Mesenchymal stem cell (in vitro differentiated cells and primary cell): Measurements from ENCODE around the gene MSL3.

ENCODE experiments used
- DNase-seq: peaks from one replicate; pipeline ENCODE4 v3.0.0-alpha.2; 2013
- H2AFZ ChIP-seq: one replicate; pipeline ENCODE4 v1.6.1; 2013; ENCODE audit warnings: low read depth, mild to moderate bottlenecking, control low read depth, inconsistent platforms, low read length, moderate library complexity
- H2AK5ac ChIP-seq: 2 replicates; pipeline ENCODE4 v1.6.1; 2013; ENCODE audit warnings: low read length, moderate library complexity, mild to moderate bottlenecking, inconsistent platforms; ENCODE audit not compliant: severe bottlenecking
- H2BK120ac ChIP-seq: one replicate; pipeline ENCODE4 v1.6.1; 2013; ENCODE audit warnings: low read depth, mild to moderate bottlenecking, inconsistent platforms, low read length, moderate library complexity
- H2BK12ac ChIP-seq, 2 experiments: one replicate each; pipeline ENCODE4 v1.6.1; 2013; ENCODE audit warnings: inconsistent platforms in 2 of 2, low read length in 2 of 2, mild to moderate bottlenecking in 2 of 2, moderate library complexity in 2 of 2, control low read depth in 1 of 2
- H2BK15ac ChIP-seq: one replicate; pipeline ENCODE4 v1.6.1; 2013; ENCODE audit warnings: mild to moderate bottlenecking, low read depth, inconsistent platforms; ENCODE audit not compliant: poor library complexity, severe bottlenecking
- H2BK5ac ChIP-seq: 2 replicates; pipeline ENCODE4 v1.6.1; 2013; ENCODE audit warnings: low read depth, mild to moderate bottlenecking, low read length, control low read depth, inconsistent platforms; ENCODE audit not compliant: poor library complexity, severe bottlenecking
- H3K14ac ChIP-seq, 2 experiments: one replicate each; pipeline ENCODE4 v1.6.1; 2013; ENCODE audit warnings: inconsistent platforms in 2 of 2, low read length in 2 of 2, control low read depth in 1 of 2, mild to moderate bottlenecking in 1 of 2, moderate library complexity in 1 of 2
- H3K18ac ChIP-seq, 2 experiments: one replicate each; pipeline ENCODE4 v1.6.1; 2013; ENCODE audit warnings: inconsistent platforms in 2 of 2, low read length in 2 of 2, control low read depth in 1 of 2, low read depth in 1 of 2, mild to moderate bottlenecking in 1 of 2
- H3K23ac ChIP-seq, 2 experiments: one replicate each; pipeline ENCODE4 v1.6.1; 2013; ENCODE audit warnings: inconsistent platforms in 2 of 2, low read length in 2 of 2, mild to moderate bottlenecking in 2 of 2, moderate library complexity in 2 of 2, control low read depth in 1 of 2
- H3K27ac ChIP-seq: 2 replicates; pipeline ENCODE4 v1.5.1; 2013; ENCODE audit warnings: mild to moderate bottlenecking, moderate library complexity, low read length, control low read depth, inconsistent platforms; ENCODE audit not compliant: poor library complexity, severe bottlenecking
- H3K27me3 ChIP-seq, 2 experiments: 2 replicates each; pipeline versions ENCODE4 v1.6.1 to v1.7.0; 2013; ENCODE audit warnings: low read length in 2 of 2, mild to moderate bottlenecking in 2 of 2, moderate library complexity in 2 of 2, control low read depth in 1 of 2, inconsistent platforms in 1 of 2; ENCODE audit not compliant: control insufficient read depth in 1 of 2, insufficient read depth in 1 of 2
- H3K36me3 ChIP-seq, 2 experiments: 2 replicates each; pipeline versions ENCODE4 v1.6.1 to v1.7.0; 2013; ENCODE audit warnings: low read length in 2 of 2, control low read depth in 1 of 2, inconsistent platforms in 1 of 2, low read depth in 1 of 2, mild to moderate bottlenecking in 1 of 2; ENCODE audit not compliant: insufficient read depth in 2 of 2, control insufficient read depth in 1 of 2
- H3K4ac ChIP-seq, 2 experiments: one replicate each; pipeline ENCODE4 v1.6.1; 2013; ENCODE audit warnings: inconsistent platforms in 2 of 2, low read length in 2 of 2, mild to moderate bottlenecking in 2 of 2, moderate library complexity in 2 of 2, control low read depth in 1 of 2, low read depth in 1 of 2
- H3K4me1 ChIP-seq: 2 replicates; pipeline ENCODE4 v1.6.1; 2013; ENCODE audit warnings: low read depth, low read length, control low read depth; ENCODE audit not compliant: control insufficient read depth, insufficient read depth
- H3K4me2 ChIP-seq: 2 replicates; pipeline ENCODE4 v1.6.1; 2013; ENCODE audit warnings: low read length, mild to moderate bottlenecking, inconsistent platforms; ENCODE audit not compliant: poor library complexity, severe bottlenecking
- H3K4me3 ChIP-seq, 2 experiments: 2 replicates each; pipeline versions ENCODE4 v1.5.1 to v1.7.0; 2013; ENCODE audit warnings: low read length in 2 of 2, mild to moderate bottlenecking in 2 of 2, control low read depth in 1 of 2, low read depth in 1 of 2; ENCODE audit not compliant: insufficient read depth in 1 of 2
- H3K79me1 ChIP-seq: replicated peaks from 2 replicates; pipeline ENCODE4 v1.6.1; 2013; ENCODE audit warnings: mild to moderate bottlenecking, control low read depth, low read length, inconsistent platforms; ENCODE audit not compliant: poor library complexity, severe bottlenecking
- H3K9ac ChIP-seq: 2 replicates; pipeline ENCODE4 v1.7.0; 2013; ENCODE audit warnings: mild to moderate bottlenecking, low read length, moderate library complexity
- H3K9me3 ChIP-seq: 2 replicates; pipeline ENCODE4 v1.7.0; 2013; ENCODE audit warnings: mild to moderate bottlenecking, low read length; ENCODE audit not compliant: control insufficient read depth
- H4K8ac ChIP-seq: one replicate; pipeline ENCODE4 v1.6.1; 2013; ENCODE audit warnings: inconsistent platforms, mild to moderate bottlenecking, low read length, moderate library complexity
- H4K91ac ChIP-seq: one replicate; pipeline ENCODE4 v1.6.1; 2013; ENCODE audit warnings: mild to moderate bottlenecking, low read length, inconsistent platforms
- WGBS: methylation state at CpG from one replicate; pipeline ENCODE4 v1.1.7; 2013; ENCODE audit warnings: mixed read lengths; 5-methylcytosine and 5-hydroxymethylcytosine counted together

The MSL3 gene

GRCh38 chrX:11778230-11778629 lies 20.2 kb downstream of the MSL3 start:
- H3K9ac ChIP-seq: no peak overlapping the region
- no peak overlapping the region for H2BK15ac ChIP-seq
- H3K9me3 ChIP-seq: no peaks in the 10 kb centered on the region
- H4K91ac ChIP-seq: no peak overlapping the region
- no peak for DNase-seq
- H3K23ac ChIP-seq: no peak overlapping the region
- H3K14ac ChIP-seq: no peak overlapping the region
- no peak overlapping the region for H2BK12ac ChIP-seq
- peaks cover 4 to 24% of the 10 kb centered on the region in 2 experiments for H3K36me3 ChIP-seq
- no peak overlapping the region for H3K27ac ChIP-seq
- no peaks in the 10 kb centered on the region for H3K4me1 ChIP-seq
- 100% methylated on average over 2 of the region's 4 CpGs for WGBS
- peaks cover 0 to 4% of the 10 kb centered on the region in 2 experiments for H3K27me3 ChIP-seq
- H4K8ac ChIP-seq: no peak overlapping the region
- no peak overlapping the region for H3K4ac ChIP-seq
- H3K79me1 ChIP-seq: no peaks in the 10 kb centered on the region
- no peak overlapping the region for H3K4me3 ChIP-seq
- H2BK5ac ChIP-seq: no peak overlapping the region
- H2BK120ac ChIP-seq: no peak overlapping the region
- no peak overlapping the region for H3K18ac ChIP-seq
- no peak overlapping the region for H2AFZ ChIP-seq
- no peak overlapping the region for H3K4me2 ChIP-seq
- H2AK5ac ChIP-seq: no peak overlapping the region

- H3K23ac ChIP-seq: no peak overlapping the region
- H3K79me1 ChIP-seq: no peaks in the 10 kb centered on the region
- no peak overlapping the region for H2BK120ac ChIP-seq
- no peak overlapping the region for H2BK12ac ChIP-seq
- no peak for DNase-seq
- H3K4ac ChIP-seq: no peak overlapping the region
- H3K9me3 ChIP-seq: no peaks in the 10 kb centered on the region
- 100% methylated on average over 2 of the region's 2 CpGs for WGBS
- no peak overlapping the region for H2BK15ac ChIP-seq
- no peak overlapping the region for H3K27ac ChIP-seq
- H2AFZ ChIP-seq: no peak overlapping the region
- no peak overlapping the region for H3K18ac ChIP-seq
- no peak overlapping the region for H3K14ac ChIP-seq
- H3K27me3 ChIP-seq: peaks cover 0 to 4% of the 10 kb centered on the region in 2 experiments
- no peak overlapping the region for H2BK5ac ChIP-seq
- no peaks in the 10 kb centered on the region for H3K4me1 ChIP-seq
- no peak overlapping the region for H3K4me3 ChIP-seq
- H3K9ac ChIP-seq: no peak overlapping the region
- no peak overlapping the region for H2AK5ac ChIP-seq
- no peak overlapping the region for H3K4me2 ChIP-seq
- H3K36me3 ChIP-seq: peaks cover 0 to 2% of the 10 kb centered on the region in 2 experiments
- no peak overlapping the region for H4K8ac ChIP-seq
- no peak overlapping the region for H4K91ac ChIP-seq
Measured at GRCh38 chrX:11781133-11781532, 23.1 kb downstream of the MSL3 start.

- no peak for DNase-seq
- Histone ChIP-seq H3K23ac (no peak overlapping the region), H2BK12ac (no peak overlapping the region), H3K9ac (no peak overlapping the region), H3K9me3 (no peaks in the 10 kb centered on the region), H3K4me1 (no peaks in the 10 kb centered on the region), H2AK5ac (no peak overlapping the region), H3K27me3 (peaks cover 0 to 4% of the 10 kb centered on the region in 2 experiments), H2AFZ (no peak overlapping the region), H3K14ac (no peak overlapping the region), H3K18ac (no peak overlapping the region), H3K36me3 (no peaks in the 10 kb centered on the region), H3K4ac (no peak overlapping the region), H2BK120ac (no peak overlapping the region), H2BK15ac (no peak overlapping the region), H3K27ac (no peak overlapping the region), H4K8ac (no peak overlapping the region), H3K4me2 (no peak overlapping the region), H3K79me1 (no peaks in the 10 kb centered on the region), H3K4me3 (no peak overlapping the region), H4K91ac (no peak overlapping the region), H2BK5ac (no peak overlapping the region)
- WGBS: no CpG with 5 or more reads among the region's 3 CpGs
Measured at GRCh38 chrX:11781734-11782370, 23.8 kb downstream of the MSL3 start.

GRCh38 chrX:11784543-11784942 lies 26.5 kb downstream of the MSL3 start:
- no peaks in the 10 kb centered on the region for H3K36me3 ChIP-seq
- H3K27me3 ChIP-seq: peaks cover 0 to 4% of the 10 kb centered on the region in 2 experiments
- no peak overlapping the region for H4K8ac ChIP-seq
- no peak overlapping the region for H2BK15ac ChIP-seq
- H3K9ac ChIP-seq: no peak overlapping the region
- no peak overlapping the region for H3K14ac ChIP-seq
- H3K27ac ChIP-seq: no peak overlapping the region
- no peaks in the 10 kb centered on the region for H3K4me1 ChIP-seq
- H2AFZ ChIP-seq: no peak overlapping the region
- no peak overlapping the region for H3K4ac ChIP-seq
- no peaks in the 10 kb centered on the region for H3K79me1 ChIP-seq
- H2BK5ac ChIP-seq: no peak overlapping the region
- no peak overlapping the region for H2BK12ac ChIP-seq
- H2AK5ac ChIP-seq: no peak overlapping the region
- no peak overlapping the region for H3K23ac ChIP-seq
- H2BK120ac ChIP-seq: no peak overlapping the region
- H4K91ac ChIP-seq: no peak overlapping the region
- no peak overlapping the region for H3K18ac ChIP-seq
- H3K4me2 ChIP-seq: no peak overlapping the region
- no peak overlapping the region for H3K4me3 ChIP-seq
- no peak for DNase-seq
- H3K9me3 ChIP-seq: no peaks in the 10 kb centered on the region
- WGBS: no CpG with 5 or more reads among the region's 1 CpG
